Measurements from ENCODE around the gene B4GALNT4.

The B4GALNT4 gene

GRCh38 chr11:335779-336658, 33.3 kb upstream of the B4GALNT4 start:
- DNase-seq = peak; percentile 31
- H3K27me3 ChIP-seq (ENCODE audit: control insufficient read depth in 1 of 2, insufficient read depth in 1 of 2, low read length in 2 of 2) = no peaks in the 10 kb centered on the region
- H3K27ac ChIP-seq (ENCODE audit: low read length, poor library complexity, severe bottlenecking) = peak overlapping the region; percentile 51
- WGBS = 60% methylated on average over 14 of the region's 15 CpGs
- no peak overlapping the region for H3K14ac ChIP-seq (ENCODE audit: low read length in 2 of 2)
- no peak overlapping the region for H2BK15ac ChIP-seq (ENCODE audit: low read depth, poor library complexity, severe bottlenecking)
- no peak overlapping the region for H2AFZ ChIP-seq (ENCODE audit: low read depth, low read length)
- peak overlapping the region; percentile 9 to 32 for H3K4ac ChIP-seq (ENCODE audit: low read depth in 1 of 2, low read length in 2 of 2)
- H3K36me3 ChIP-seq (ENCODE audit: control insufficient read depth in 1 of 2, insufficient read depth in 2 of 2, low read depth in 1 of 2, low read length in 2 of 2) = no peaks in the 10 kb centered on the region
- H3K9ac ChIP-seq (ENCODE audit: low read length) = peak overlapping the region; percentile 36
- H3K23ac ChIP-seq (ENCODE audit: low read length in 2 of 2) = no peak overlapping the region
- H3K9me3 ChIP-seq (ENCODE audit: control insufficient read depth, low read length) = no peaks in the 10 kb centered on the region
- H4K8ac ChIP-seq (ENCODE audit: low read length) = peak overlapping the region; percentile 58
- H2AK5ac ChIP-seq (ENCODE audit: low read length, severe bottlenecking) = peak overlapping the region; percentile 5
- H3K18ac ChIP-seq (ENCODE audit: low read depth in 1 of 2, low read length in 2 of 2) = peak overlapping the region; percentile 31 to 88
- H2BK12ac ChIP-seq (ENCODE audit: low read length in 2 of 2) = peak overlapping the region; percentile 34 to 61
- peak overlapping the region in 1 of 2 experiments; percentile 28 for H3K4me3 ChIP-seq (ENCODE audit: insufficient read depth in 1 of 2, low read depth in 1 of 2, low read length in 2 of 2)
- H2BK5ac ChIP-seq (ENCODE audit: low read depth, low read length, poor library complexity, severe bottlenecking) = no peak overlapping the region
- no peaks in the 10 kb centered on the region for H3K79me1 ChIP-seq (replicated peaks; ENCODE audit: low read length, poor library complexity, severe bottlenecking)
- H3K4me2 ChIP-seq (ENCODE audit: low read length, poor library complexity, severe bottlenecking) = no peak overlapping the region
- peaks cover 13% of the 10 kb centered on the region for H3K4me1 ChIP-seq (ENCODE audit: control insufficient read depth, insufficient read depth, low read depth, low read length)
- H2BK120ac ChIP-seq (ENCODE audit: low read depth, low read length) = peak overlapping the region; percentile 44
- peak overlapping the region; percentile 35 for H4K91ac ChIP-seq (ENCODE audit: low read length)

- DNase-seq = no peak
- Histone ChIP-seq H3K4me1 (ENCODE audit: control insufficient read depth, insufficient read depth, low read depth, low read length) (peaks cover 13% of the 10 kb centered on the region), H2AFZ (ENCODE audit: low read depth, low read length) (no peak overlapping the region), H3K4me2 (ENCODE audit: low read length, poor library complexity, severe bottlenecking) (no peak overlapping the region), H2BK12ac (ENCODE audit: low read length in 2 of 2) (no peak overlapping the region), H2BK5ac (ENCODE audit: low read depth, low read length, poor library complexity, severe bottlenecking) (no peak overlapping the region), H3K9ac (ENCODE audit: low read length) (no peak overlapping the region), H3K14ac (ENCODE audit: low read length in 2 of 2) (no peak overlapping the region), H3K9me3 (ENCODE audit: control insufficient read depth, low read length) (no peaks in the 10 kb centered on the region), H3K36me3 (ENCODE audit: control insufficient read depth in 1 of 2, insufficient read depth in 2 of 2, low read depth in 1 of 2, low read length in 2 of 2) (no peaks in the 10 kb centered on the region), H3K79me1 (replicated peaks; ENCODE audit: low read length, poor library complexity, severe bottlenecking) (no peaks in the 10 kb centered on the region), H4K91ac (ENCODE audit: low read length) (no peak overlapping the region), H2BK120ac (ENCODE audit: low read depth, low read length) (no peak overlapping the region), H3K27me3 (ENCODE audit: control insufficient read depth in 1 of 2, insufficient read depth in 1 of 2, low read length in 2 of 2) (no peaks in the 10 kb centered on the region), H2BK15ac (ENCODE audit: low read depth, poor library complexity, severe bottlenecking) (no peak overlapping the region), H3K23ac (ENCODE audit: low read length in 2 of 2) (no peak overlapping the region), H3K4me3 (ENCODE audit: insufficient read depth in 1 of 2, low read depth in 1 of 2, low read length in 2 of 2) (no peak overlapping the region), H3K18ac (ENCODE audit: low read depth in 1 of 2, low read length in 2 of 2) (no peak overlapping the region), H3K27ac (ENCODE audit: low read length, poor library complexity, severe bottlenecking) (no peak overlapping the region), H4K8ac (ENCODE audit: low read length) (no peak overlapping the region), H2AK5ac (ENCODE audit: low read length, severe bottlenecking) (peak overlapping the region; percentile 5), H3K4ac (ENCODE audit: low read depth in 1 of 2, low read length in 2 of 2) (no peak overlapping the region)
- WGBS = 93% methylated on average over 4 of the region's 4 CpGs
These were observed 32.6 kb upstream of the B4GALNT4 start for GRCh38 chr11:336659-337198.

GRCh38 chr11:337711-338110, 31.6 kb upstream of the B4GALNT4 start:
- H2BK12ac ChIP-seq (ENCODE audit: low read length in 2 of 2) = no peak overlapping the region
- H3K36me3 ChIP-seq (ENCODE audit: control insufficient read depth in 1 of 2, insufficient read depth in 2 of 2, low read depth in 1 of 2, low read length in 2 of 2) = no peaks in the 10 kb centered on the region
- no peak overlapping the region for H3K18ac ChIP-seq (ENCODE audit: low read depth in 1 of 2, low read length in 2 of 2)
- no peak overlapping the region for H2BK120ac ChIP-seq (ENCODE audit: low read depth, low read length)
- H3K4me3 ChIP-seq (ENCODE audit: insufficient read depth in 1 of 2, low read depth in 1 of 2, low read length in 2 of 2) = no peak overlapping the region
- no peak overlapping the region for H4K8ac ChIP-seq (ENCODE audit: low read length)
- H3K14ac ChIP-seq (ENCODE audit: low read length in 2 of 2) = peak overlapping the region in 1 of 2 experiments; percentile 37
- no peak for DNase-seq
- no peak overlapping the region for H3K27ac ChIP-seq (ENCODE audit: low read length, poor library complexity, severe bottlenecking)
- H3K23ac ChIP-seq (ENCODE audit: low read length in 2 of 2) = no peak overlapping the region
- H2BK5ac ChIP-seq (ENCODE audit: low read depth, low read length, poor library complexity, severe bottlenecking) = no peak overlapping the region
- H4K91ac ChIP-seq (ENCODE audit: low read length) = no peak overlapping the region
- no peaks in the 10 kb centered on the region for H3K27me3 ChIP-seq (ENCODE audit: control insufficient read depth in 1 of 2, insufficient read depth in 1 of 2, low read length in 2 of 2)
- no peak overlapping the region for H3K9ac ChIP-seq (ENCODE audit: low read length)
- H3K4me2 ChIP-seq (ENCODE audit: low read length, poor library complexity, severe bottlenecking) = no peak overlapping the region
- no peak overlapping the region for H3K4ac ChIP-seq (ENCODE audit: low read depth in 1 of 2, low read length in 2 of 2)
- no peaks in the 10 kb centered on the region for H3K9me3 ChIP-seq (ENCODE audit: control insufficient read depth, low read length)
- H2BK15ac ChIP-seq (ENCODE audit: low read depth, poor library complexity, severe bottlenecking) = no peak overlapping the region
- no peak overlapping the region for H2AFZ ChIP-seq (ENCODE audit: low read depth, low read length)
- peaks cover 13% of the 10 kb centered on the region for H3K4me1 ChIP-seq (ENCODE audit: control insufficient read depth, insufficient read depth, low read depth, low read length)
- no peak overlapping the region for H2AK5ac ChIP-seq (ENCODE audit: low read length, severe bottlenecking)
- no peaks in the 10 kb centered on the region for H3K79me1 ChIP-seq (replicated peaks; ENCODE audit: low read length, poor library complexity, severe bottlenecking)
- 90% methylated on average over 3 of the region's 6 CpGs for WGBS

- H3K18ac ChIP-seq (ENCODE audit: low read depth in 1 of 2, low read length in 2 of 2) = no peak overlapping the region
- no peak overlapping the region for H2BK12ac ChIP-seq (ENCODE audit: low read length in 2 of 2)
- no peak overlapping the region for H4K8ac ChIP-seq (ENCODE audit: low read length)
- H3K4me1 ChIP-seq (ENCODE audit: control insufficient read depth, insufficient read depth, low read depth, low read length) = peaks cover 9% of the 10 kb centered on the region
- no peak overlapping the region for H3K27ac ChIP-seq (ENCODE audit: low read length, poor library complexity, severe bottlenecking)
- H3K4me2 ChIP-seq (ENCODE audit: low read length, poor library complexity, severe bottlenecking) = no peak overlapping the region
- no peak overlapping the region for H2AFZ ChIP-seq (ENCODE audit: low read depth, low read length)
- H3K9ac ChIP-seq (ENCODE audit: low read length) = no peak overlapping the region
- H3K4me3 ChIP-seq (ENCODE audit: insufficient read depth in 1 of 2, low read depth in 1 of 2, low read length in 2 of 2) = no peak overlapping the region
- no peaks in the 10 kb centered on the region for H3K27me3 ChIP-seq (ENCODE audit: control insufficient read depth in 1 of 2, insufficient read depth in 1 of 2, low read length in 2 of 2)
- no peak overlapping the region for H3K14ac ChIP-seq (ENCODE audit: low read length in 2 of 2)
- no peaks in the 10 kb centered on the region for H3K36me3 ChIP-seq (ENCODE audit: control insufficient read depth in 1 of 2, insufficient read depth in 2 of 2, low read depth in 1 of 2, low read length in 2 of 2)
- H2BK5ac ChIP-seq (ENCODE audit: low read depth, low read length, poor library complexity, severe bottlenecking) = no peak overlapping the region
- H4K91ac ChIP-seq (ENCODE audit: low read length) = no peak overlapping the region
- no peak overlapping the region for H3K23ac ChIP-seq (ENCODE audit: low read length in 2 of 2)
- no peaks in the 10 kb centered on the region for H3K79me1 ChIP-seq (replicated peaks; ENCODE audit: low read length, poor library complexity, severe bottlenecking)
- 89% methylated on average over 1 of the region's 2 CpGs for WGBS
- no peak overlapping the region for H2BK120ac ChIP-seq (ENCODE audit: low read depth, low read length)
- H2AK5ac ChIP-seq (ENCODE audit: low read length, severe bottlenecking) = no peak overlapping the region
- no peak overlapping the region for H3K4ac ChIP-seq (ENCODE audit: low read depth in 1 of 2, low read length in 2 of 2)
- DNase-seq = no peak
- H2BK15ac ChIP-seq (ENCODE audit: low read depth, poor library complexity, severe bottlenecking) = no peak overlapping the region
- H3K9me3 ChIP-seq (ENCODE audit: control insufficient read depth, low read length) = no peaks in the 10 kb centered on the region
These were observed 29.3 kb upstream of the B4GALNT4 start for GRCh38 chr11:339963-340362.

All from mesenchymal stem cell (in vitro differentiated cells and primary cell).